ENCODE data around the gene HTD2.
A peak's percentile ranks its signal among the peaks of the same experiment; 100 is the strongest.

Gene HTD2

GRCh38 chr3:58293516-58293915 lies 12.8 kb upstream of the HTD2 start:
- DNase-seq = no peak

DNA sequence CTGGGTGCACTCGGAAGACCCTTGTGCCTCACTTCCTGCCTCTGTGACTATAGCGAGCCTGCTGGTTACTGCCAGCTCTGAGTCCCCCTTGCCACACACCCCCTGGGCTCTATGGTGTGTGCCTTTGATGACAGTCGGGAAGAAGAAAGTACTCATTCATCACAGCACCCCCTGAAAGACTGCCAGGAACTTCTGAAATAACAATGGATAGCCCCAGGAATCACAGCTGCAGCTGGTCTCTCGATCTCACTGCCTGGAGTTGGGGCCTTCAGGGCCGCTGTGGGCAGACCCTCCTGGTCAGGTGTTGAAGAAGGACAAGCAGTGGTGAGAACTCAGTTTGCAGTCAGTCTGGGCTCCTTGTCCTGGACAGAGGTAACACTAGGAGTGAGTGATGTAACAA lies 10.1 kb upstream of the HTD2 start:
- no peak for DNase-seq

- no peak for DNase-seq
Measured at GRCh38 chr3:58296843-58297242, 9.5 kb upstream of the HTD2 start.

DNA sequence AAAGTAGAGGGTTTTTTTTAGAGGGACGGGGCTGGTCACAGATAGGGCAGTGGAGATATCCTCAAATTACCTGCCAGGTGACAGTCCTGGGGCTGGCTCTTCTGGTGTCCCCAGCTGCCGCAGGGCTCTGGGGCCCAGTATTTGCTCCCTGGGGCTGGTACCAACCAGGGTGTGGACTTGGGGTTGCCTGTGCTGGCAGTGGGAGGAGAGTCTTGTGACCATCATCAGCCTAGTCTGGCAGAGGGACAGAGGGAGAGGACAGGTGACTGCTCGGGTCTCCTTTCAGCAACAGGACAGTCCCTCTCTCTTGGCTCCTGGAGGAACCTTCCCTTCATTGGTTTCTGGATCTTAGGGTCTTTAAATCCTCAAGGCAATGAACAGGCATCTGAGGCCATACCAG lies 8.1 kb upstream of the HTD2 start:
- no peak for DNase-seq

DNA sequence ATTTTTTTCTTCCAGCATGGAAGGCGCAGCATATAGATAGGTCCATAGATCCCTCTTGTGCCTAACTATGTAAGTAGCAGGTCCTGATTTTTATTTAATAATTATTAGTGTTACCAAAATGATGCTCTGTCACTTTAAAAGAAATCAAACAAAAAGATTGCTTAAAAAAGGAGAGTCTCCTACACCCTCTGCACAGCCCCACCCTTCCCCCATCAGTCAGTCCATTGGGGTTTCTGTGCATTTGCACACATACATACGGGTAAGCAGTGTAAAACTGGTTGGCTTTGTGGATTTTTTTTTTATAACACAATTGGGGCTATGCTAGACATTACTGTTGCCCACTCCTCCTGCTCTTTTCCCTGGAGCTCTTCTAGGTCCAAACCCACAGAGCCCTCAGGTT lies 7.2 kb upstream of the HTD2 start:
- DNase-seq = no peak

DNA sequence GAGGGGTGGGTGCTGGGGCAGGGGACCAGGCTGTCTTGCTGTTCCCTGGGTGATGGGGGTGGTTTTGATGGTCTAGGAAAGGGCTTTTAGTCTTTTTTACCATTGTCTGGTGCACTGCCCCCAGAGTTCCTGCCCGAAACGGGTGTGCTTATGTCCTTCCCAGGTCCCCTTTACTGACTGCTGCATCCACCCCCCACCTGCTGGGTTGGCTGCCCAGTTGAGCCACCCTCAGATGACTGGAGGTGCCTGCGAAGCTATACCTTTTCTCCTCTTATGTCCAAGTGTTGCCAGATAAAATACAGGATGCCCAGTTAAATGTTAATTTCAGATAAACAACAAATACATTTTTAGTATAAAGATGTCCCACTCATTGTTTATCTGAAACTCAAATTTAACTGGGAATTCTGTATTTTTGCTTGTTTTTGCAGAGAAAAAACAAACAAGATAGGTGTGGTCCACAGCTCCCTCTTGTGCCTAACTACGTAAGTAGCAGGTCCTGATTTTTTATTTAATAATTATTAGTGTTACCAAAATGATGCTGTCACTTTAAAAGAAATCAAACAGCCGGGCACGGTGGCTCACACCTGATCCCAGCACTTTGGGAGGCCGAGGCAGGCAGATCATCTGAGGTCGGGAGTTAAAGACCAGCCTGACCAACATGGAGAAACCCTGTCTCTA lies 6.3 kb upstream of the HTD2 start:
- no peak for DNase-seq

DNA sequence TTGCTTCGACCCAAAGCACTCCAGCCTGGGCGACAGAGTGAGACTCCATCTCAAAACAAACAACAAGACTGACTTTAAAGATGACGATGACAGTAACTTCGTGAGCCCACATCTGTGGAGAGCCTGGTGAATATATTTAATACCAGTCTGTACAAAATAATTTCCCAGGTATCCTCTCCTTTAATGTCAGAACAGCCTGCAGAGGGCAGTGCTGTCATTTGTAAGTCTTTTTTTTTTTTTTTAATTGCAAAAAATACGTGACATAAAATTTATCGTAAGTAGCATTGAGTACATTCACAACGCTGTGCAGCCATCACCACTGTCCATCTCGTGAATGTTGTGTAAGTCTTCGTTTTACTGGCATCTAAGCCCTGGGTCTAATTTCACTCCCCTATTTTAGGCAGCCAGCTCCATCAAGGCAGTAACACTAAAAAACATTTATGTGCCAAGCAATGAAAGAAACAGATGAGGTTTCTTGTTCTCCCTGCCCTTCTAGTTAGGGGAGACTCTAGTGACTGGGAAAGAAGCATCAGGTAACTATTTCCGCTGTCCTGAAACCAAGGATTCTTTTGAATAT lies 1.4 kb downstream of the HTD2 start:
- peak in 1 of 4 experiments; percentile 5 for DNase-seq

DNA sequence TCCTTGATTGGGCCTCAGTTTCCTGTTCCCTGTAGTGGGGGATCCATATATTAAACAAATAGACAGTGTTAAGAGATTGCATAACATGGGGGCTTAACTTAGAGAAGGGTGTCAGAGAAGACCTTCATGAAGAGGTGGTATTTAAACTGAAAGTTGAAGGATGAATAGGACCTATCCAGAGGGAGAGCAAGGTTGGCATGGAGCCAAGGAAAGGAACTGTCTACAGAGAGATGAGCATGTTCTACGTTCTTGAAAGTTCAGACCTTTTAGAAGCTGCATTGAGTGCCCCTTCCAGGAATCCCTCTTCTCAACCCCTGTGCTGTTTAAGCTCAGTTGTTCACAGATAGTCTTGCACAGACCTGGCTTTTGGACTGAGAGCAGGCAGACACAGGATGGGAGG lies 2.4 kb downstream of the HTD2 start:
- DNase-seq = no peak

GRCh38 chr3:58317811-58318210 lies 11.5 kb downstream of the HTD2 start:
- DNase-seq = no peak

DNA sequence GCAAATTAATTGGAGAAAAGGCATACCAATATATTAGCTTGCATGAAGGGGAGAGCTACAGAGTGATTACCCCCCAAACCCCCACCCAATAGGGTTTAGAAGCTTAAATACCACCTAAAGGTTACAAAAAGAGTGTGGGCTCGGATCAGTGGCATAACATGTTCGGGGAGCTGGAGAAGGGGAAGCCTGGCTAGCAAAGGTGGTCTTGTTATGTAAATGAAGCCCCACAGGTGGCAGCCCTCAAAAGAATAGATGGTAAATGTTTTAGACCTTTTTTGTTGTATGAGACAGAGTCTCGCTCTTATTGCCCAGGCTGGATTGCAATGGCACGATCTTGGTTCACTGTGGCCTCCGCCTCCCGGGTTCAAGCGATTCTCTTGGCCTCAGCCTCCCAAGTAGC lies 15.5 kb downstream of the HTD2 start:
- no peak for DNase-seq

- DNase-seq = no peak
Measured at GRCh38 chr3:58322793-58323192, 16.5 kb downstream of the HTD2 start.

DNA sequence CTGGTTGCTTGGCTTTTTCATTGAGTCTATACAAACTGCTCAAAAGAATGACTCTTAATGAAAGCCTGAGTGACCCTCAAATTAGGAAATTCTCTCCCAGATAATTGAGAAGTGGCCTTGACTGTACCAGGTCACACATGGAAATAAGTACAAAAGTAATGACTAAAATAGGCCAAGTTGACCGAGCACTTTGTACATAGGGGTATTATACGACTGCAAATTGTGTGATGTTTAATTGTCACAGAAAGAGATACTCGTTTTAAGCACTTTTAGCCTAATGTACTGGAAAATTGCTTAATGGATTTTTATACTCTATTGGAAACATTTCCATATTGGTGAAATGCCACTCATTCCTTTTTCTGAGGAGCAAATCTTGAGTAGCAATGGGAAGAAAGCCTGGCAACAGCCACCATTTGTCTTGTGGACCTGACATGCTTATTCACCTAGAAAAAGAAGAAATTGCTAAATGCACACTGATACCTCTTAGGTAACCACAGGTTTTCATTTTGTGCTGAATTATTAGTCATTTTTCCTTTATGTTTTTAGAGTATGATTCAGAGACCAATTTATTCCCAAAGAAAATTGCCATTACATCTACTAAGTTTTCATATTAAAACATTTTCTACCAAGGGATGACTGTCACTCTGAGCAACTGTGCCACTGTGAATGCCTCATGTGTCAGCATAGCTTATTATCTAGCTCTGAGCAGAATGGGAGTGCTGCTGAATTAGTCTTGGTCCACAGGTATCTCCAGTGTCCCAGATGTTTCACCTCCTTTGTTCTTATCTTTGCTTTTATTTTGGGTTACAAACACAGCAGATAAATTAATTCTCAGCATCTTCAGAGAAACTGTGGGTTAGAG lies 17.4 kb downstream of the HTD2 start:
- DNase-seq = no peak

- DNase-seq = no peak
Measured at GRCh38 chr3:58324391-58325390, 18.4 kb downstream of the HTD2 start.

DNA sequence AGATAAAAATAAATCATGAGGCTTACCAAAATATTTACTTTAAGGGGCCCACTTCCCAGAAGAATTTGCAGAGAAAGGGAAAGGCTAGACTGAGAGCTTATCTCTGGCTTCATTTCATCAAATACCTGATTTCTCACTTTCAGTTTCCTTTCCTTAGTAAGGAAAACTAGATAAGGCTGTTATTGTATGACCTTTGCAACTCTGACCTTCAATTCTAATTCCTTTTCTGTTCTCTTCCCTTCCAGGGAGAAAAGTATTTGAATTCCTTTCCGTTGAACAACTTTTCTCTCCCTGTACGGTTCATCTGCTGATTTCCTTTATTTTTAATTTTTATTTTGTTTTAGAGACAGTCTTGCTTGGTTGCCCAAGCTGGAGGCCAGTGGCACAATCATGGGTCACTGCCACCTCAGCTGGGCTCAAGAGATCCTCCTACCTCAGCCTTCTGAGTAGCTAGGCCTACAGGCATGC lies 19.2 kb downstream of the HTD2 start:
- DNase-seq = no peak

DNA sequence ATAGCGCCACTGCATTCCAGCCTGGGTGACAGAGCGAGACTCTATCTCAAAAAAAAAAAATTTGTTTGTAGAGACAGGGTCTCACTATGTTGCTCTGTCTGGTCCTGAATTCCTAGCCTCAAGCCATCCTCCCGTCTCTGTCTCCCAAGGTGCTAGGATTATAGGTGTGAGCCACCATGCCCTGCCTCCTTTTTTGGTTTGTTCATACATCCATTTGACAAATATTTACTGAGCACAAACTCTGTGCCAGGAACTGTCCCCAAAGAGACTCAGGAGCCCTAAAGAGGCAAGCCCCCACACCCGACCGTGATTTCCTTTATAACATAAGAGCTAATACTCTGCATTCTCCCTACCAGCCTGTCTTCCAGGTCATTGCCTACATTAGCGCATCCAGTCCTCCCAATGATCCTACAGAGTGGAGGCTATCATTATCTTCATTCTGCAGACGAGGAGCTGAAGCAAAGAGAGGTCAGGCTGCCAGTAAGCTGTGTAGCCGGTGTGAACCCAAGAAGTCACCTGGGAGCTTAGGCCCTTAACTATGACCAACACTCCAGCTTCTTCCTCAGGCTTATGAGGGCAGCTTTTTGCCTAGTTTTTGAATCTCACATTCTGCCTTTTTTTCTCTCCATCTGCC lies 20.1 kb downstream of the HTD2 start:
- DNase-seq = no peak

GRCh38 chr3:58329150-58329921 lies 23.0 kb downstream of the HTD2 start:
- no peak for DNase-seq

DNA sequence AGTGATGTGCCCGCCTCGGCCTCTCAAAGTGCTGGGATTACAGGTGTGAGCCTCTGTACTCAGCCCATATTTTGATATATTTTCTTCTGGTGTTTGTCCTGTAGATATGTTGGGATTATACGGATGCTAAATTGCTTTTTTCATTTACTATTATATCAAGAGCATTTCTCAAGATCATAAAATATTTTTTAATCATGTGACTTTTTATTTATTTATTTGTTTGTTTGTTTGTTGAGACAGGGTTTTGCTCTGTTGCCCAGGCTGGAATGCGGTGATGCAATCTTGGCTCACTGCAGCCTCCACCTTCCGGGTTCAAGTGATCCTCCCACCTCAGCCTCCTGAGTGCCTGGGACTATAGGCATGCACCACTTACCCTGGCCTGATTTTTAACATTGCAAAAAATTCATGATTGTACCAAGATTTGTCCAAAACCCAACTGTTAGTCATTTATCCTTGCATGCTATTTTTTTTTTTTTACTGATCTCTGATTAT lies 23.6 kb downstream of the HTD2 start:
- no peak for DNase-seq

DNA sequence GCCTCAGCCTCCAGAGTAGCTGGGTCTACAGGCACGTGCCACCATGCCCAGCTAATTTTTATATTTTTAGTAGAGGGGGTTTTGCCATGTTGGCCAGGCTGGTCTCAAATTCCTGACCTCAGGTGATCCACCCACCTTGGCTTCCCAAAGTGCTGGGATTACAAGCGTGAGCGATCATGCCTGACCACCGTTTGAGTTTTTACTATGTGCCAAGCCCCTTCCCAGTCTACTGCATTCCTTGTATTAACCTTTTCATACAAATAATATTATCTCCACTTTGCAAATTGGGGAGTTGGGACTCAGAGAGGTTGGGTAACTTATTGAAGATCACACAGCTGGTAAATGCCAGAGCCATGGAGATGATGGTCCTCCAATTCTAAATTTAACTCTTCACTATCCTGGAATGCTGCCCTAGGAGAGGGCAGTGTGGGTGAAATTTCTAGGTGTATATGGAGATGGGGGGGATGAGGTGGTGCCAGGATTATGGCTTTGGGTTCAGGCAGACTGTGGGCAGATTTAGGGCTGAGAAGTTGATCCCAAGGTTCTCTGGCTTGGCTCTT lies 25.4 kb downstream of the HTD2 start:
- DNase-seq = no peak

DNA sequence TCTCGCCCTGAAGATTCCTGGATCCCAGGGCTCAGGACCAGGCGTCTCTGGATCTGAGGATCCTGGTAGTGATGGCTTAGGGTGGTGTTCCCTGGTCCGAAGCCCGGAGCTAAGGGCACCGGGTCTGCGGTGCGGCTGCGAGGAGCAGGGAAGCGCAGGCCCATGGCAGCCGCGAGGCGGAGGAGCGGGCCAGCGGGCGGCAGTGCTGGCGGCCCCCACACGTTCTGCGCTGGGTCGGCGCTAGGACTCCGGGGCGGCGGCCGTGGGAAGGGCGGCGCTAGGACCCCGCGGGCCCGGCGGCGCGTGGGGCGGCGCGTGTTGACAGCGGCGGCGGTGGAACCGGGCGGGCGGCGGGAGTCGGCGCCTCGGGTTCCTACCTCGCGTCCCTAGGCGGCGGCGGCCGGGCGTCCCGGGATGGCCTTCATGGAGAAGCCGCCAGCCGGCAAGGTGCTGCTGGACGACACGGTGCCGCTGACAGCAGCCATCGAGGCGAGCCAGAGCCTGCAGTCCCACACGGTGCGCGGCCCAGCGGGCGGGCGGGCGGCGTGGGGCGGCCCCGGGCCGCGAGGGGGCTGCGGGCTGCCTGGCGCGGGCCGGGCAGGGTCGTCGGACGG lies 26.4 kb downstream of the HTD2 start, which contains the start of gene PXK:
Gene PXK, plus strand, starts transcription at position 318 of the 614 bp plus-strand sequence. Its CDS starts 97 bp downstream, at position 415.
- peak; percentile 55 to 67 (median 63) for DNase-seq
